Motor neuron (in vitro differentiated cells): ENCODE measurements around the gene CFAP92. TPM values are rescaled to one million over a fixed set of nuclear protein-coding genes. Genes with fewer than 3 reads are reported as not detected.

Experiments used
- ATAC-seq, 8 experiments: fragments of 200-7000 bp; cut with Tn5 transposase; replicated peaks in 6 of 8; 2 replicates each; pipeline ENCODE4 v1.8.0; 2021; ENCODE audit warnings: mild to moderate bottlenecking in 8 of 8, moderate library complexity in 8 of 8
- H3K27ac ChIP-seq, 2 donors: fragments of 250-450 bp; sonication (Bioruptor Pico); 2 replicates each; pipeline ENCODE4 v1.9.0; 2021; ENCODE audit warnings: antibody characterized with exemption in 2 of 2, mild to moderate bottlenecking in 2 of 2, moderate library complexity in 1 of 2
- H3K4me1 ChIP-seq, 2 donors: fragments of 250-450 bp; sonication (Bioruptor Pico); replicated peaks in 1 of 2; 2 replicates each; pipeline ENCODE4 v1.6.1; 2021; ENCODE audit warnings: antibody characterized with exemption in 2 of 2, mild to moderate bottlenecking in 2 of 2, moderate library complexity in 1 of 2
- H3K4me3 ChIP-seq, 5 donors: fragments of 250-450 bp; sonication (Bioruptor Pico); 2 replicates each; pipeline ENCODE4 v1.9.0; 2021; ENCODE audit warnings: antibody characterized with exemption in 5 of 5, mild to moderate bottlenecking in 5 of 5, moderate library complexity in 4 of 5
- WGBS, 10 experiments: fragments of 450-650 bp; shearing (Covaris generic); methylation state at CpG; one replicate each; pipeline ENCODE4 v1.0.0; 2022; 5-methylcytosine and 5-hydroxymethylcytosine counted together
- in situ Hi-C, 9 experiments: fragments of 400-800 bp; cut with MboI; loops; one replicate each; pipeline ENCODE4 v1.15.0; 2021; ENCODE audit warnings: low sequenced_read_pairs in 9 of 9, low pct_unique_long_range_greater_than_20kb in 2 of 9; ENCODE audit not compliant: unreplicated experiment in 9 of 9
- total RNA-seq, 8 experiments: library from RNA; unstranded; fragments of 300-600 nt; gene quantifications; 2 replicates each; pipeline versions ENCODE4 v1.2.3 to v1.2.4, GENCODE V29; 2022

The CFAP92 gene
- total RNA-seq, 8 experiments from 2014 or later, result 0.46 to 9.0 (median 1.4) TPM

DNA sequence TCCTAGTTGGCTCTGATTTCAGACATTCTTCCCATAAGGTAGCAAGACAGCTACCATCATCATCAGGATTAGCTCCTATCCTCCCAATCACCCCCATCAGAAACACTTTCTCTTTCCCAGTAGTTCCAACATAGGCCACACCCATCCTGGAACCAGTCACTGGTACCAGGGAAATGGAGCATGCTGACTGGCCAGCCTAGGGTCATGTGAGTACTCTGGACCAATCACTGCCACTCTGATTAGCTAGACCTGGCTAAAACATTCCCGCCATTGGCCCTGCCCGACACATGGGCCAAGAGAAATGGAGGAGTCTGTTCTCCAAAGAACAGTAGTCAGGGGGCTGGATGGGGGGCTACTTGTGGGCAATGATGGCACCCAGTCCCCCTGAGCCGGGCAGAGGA lies 19.6 kb upstream of the CFAP92 start:
- peak in 2 of 8 experiments; percentile 8 to 37 for ATAC-seq
- Histone ChIP-seq H3K4me3 (no peak overlapping the region), H3K27ac (no peak overlapping the region), H3K4me1 (peaks cover 2 to 20% of the 10 kb centered on the region in 2 donors)
- in situ Hi-C loops, result no loop called here
- WGBS, 10 experiments, result 40 to 82% (median 80%) methylated on average over 1 to 2 of the region's 3 CpGs; no CpG with 5 or more reads in 7 of the 10 experiments

DNA sequence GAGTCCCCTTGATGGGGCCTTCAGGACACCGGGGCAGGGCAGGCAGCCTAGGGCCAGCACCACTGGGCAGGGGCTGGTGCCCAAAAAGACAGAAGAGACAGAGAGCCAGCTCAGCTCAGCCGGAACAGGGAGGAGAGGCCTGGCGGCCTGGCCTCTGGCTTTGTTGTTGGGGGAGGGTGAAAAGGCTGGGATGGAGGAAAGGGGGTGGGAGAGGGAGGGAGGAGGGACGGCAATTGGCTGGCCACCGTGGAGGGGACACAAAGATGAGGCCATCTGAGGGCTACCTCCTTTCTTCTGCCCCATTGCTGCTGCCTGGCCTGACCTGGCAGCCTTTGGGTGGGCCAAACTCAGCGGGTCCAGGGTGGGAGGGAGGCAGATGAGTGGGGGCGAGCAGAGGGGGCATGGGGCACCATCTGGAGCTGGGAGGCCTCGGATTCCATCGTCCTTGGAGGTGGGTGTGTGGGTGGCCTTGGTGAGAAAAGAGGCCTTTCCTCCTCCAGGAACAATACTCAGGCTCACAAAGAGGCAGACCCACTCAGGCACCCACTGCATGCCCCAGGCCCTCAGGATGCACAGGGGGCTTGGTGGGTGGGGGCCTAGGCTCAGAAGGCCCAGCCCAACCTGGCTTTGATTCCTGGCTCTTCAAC lies 16.6 kb upstream of the CFAP92 start:
- Histone ChIP-seq H3K27ac (peak overlapping the region in 1 of 2 donors; percentile 40), H3K4me3 (no peak overlapping the region), H3K4me1 (peaks cover 0 to 12% of the 10 kb centered on the region in 2 donors)
- in situ Hi-C loops, result no loop called here
- 57% methylated on average over 1 of the region's 9 CpGs; no CpG with 5 or more reads in 9 of the 10 experiments for WGBS, 10 experiments
- peak in 5 of 8 experiments; percentile 24 to 63 (median 38) for ATAC-seq

- H3K4me1 ChIP-seq, result peaks cover 0 to 11% of the 10 kb centered on the region in 2 donors
- H3K4me3 ChIP-seq, result no peak overlapping the region
- H3K27ac ChIP-seq, result no peak overlapping the region
- 63 to 100% (median 89%) methylated on average over 1 to 2 of the region's 2 CpGs; no CpG with 5 or more reads in 4 of the 10 experiments for WGBS, 10 experiments
- no peak for ATAC-seq
- in situ Hi-C loops, result no loop called here
Observed at GRCh38 chr3:129009266-129009665, 15.4 kb upstream of the CFAP92 start.

DNA sequence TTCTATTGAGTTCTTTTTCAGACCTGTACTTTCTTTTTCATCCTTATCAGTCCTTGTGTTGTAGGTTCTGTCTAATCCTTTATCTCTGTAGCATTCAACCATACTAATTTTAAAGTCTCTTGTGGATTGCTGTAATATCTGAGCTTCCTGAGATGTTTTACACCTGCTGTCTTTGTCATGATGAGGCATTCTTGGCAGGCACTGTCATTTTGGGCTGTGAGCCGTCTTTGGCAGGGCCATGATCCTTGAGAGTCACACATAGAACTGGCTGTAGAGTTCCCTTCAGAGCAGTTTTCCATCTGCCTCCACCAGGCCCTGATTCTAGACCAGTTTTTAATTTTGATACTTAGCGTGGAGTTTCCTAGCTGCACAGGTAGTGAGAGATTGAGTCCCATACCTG lies 13.9 kb upstream of the CFAP92 start:
- ATAC-seq, result no peak
- in situ Hi-C loops, result no loop called here
- Histone ChIP-seq H3K4me1 (peaks cover 0 to 13% of the 10 kb centered on the region in 2 donors), H3K27ac (no peak overlapping the region), H3K4me3 (no peak overlapping the region)
- 14 to 75% (median 60%) methylated on average over 1 to 2 of the region's 2 CpGs; no CpG with 5 or more reads in 3 of the 10 experiments for WGBS, 10 experiments

DNA sequence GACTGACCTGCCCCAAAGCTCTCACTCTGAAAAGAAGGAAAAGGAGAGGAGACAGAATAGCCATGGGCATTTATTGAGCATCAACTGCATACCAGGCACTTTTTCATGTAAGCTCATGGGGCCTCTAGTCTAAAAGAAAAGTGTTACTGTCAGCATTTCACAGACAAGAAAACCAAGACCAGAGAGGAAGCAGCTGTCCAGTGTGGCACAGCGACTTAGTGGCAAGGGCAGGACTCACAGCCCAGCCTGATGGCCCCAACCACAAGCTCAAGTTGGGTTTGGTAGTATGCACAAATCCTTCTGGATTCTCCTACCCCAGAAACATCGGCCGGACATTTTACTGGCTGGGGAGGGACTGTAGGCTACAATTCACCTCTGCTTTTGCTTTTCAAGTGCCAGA lies 13.0 kb upstream of the CFAP92 start:
- ATAC-seq, result no peak
- H3K27ac ChIP-seq, result no peak overlapping the region
- in situ Hi-C loops, result no loop called here
- H3K4me1 ChIP-seq, result peaks cover 0 to 13% of the 10 kb centered on the region in 2 donors
- 43 to 97% (median 70%) methylated on average over 1 to 3 of the region's 3 CpGs; no CpG with 5 or more reads in 6 of the 10 experiments for WGBS, 10 experiments
- H3K4me3 ChIP-seq, result no peak overlapping the region

DNA sequence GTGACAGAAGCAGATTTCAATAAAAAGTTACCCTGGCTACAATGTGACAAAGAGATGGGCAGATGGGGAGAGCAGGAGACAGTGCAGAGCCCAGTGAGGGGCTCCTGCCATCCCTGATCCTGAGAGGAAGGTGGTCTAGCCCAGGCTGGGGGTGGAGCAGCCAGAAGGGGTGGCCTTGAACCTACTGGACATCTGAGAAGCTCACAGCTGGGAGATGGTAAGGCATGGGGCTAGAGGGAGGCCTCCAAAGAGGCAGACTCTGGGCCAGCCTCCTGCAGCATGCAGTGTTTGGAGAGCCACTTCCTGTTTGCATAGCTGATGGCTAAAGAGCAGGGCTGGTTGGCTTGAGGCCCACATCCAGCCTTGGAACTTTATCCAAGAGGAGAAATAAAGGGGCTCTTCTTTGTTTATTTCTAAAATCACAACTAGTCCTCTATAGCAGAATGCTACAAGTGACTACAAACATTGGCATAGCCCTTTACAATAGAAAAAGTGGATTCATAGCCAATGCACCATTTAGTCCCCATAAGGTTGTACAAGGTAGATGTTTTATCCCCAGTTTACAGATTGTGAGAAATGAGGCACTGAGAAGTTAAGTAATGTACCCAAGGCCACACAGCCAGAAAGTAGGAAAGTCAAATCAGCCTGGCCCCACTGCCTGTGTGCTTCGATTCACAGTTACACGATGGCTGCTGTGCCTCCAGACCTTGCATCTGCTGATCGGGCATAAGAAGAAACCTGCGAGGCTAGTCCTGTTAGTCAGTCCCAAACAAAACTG lies 11.8 kb upstream of the CFAP92 start:
- ATAC-seq, result peak in 1 of 8 experiments; percentile 2
- H3K27ac ChIP-seq, result no peak overlapping the region
- H3K4me3 ChIP-seq, result no peak overlapping the region
- peaks cover 2 to 14% of the 10 kb centered on the region in 2 donors for H3K4me1 ChIP-seq
- in situ Hi-C loops, result no loop called here
- WGBS, 10 experiments, result 63 to 100% (median 90%) methylated on average over 1 to 3 of the region's 4 CpGs; no CpG with 5 or more reads in 3 of the 10 experiments

- WGBS, 10 experiments, result 0 to 82% (median 77%) methylated on average over 1 to 3 of the region's 6 CpGs; no CpG with 5 or more reads in 4 of the 10 experiments
- Histone ChIP-seq H3K27ac (no peak overlapping the region), H3K4me3 (no peak overlapping the region), H3K4me1 (peaks cover 2 to 13% of the 10 kb centered on the region in 2 donors)
- in situ Hi-C loops, result no loop called here
- no peak for ATAC-seq
Observed at GRCh38 chr3:129004639-129005295, 10.9 kb upstream of the CFAP92 start.

GRCh38 chr3:129003578-129004112 lies 9.8 kb upstream of the CFAP92 start:
- no peak overlapping the region for H3K27ac ChIP-seq
- in situ Hi-C loops, result no loop called here
- peaks cover 9 to 24% of the 10 kb centered on the region in 2 donors for H3K4me1 ChIP-seq
- WGBS, 10 experiments, result 3 to 9% (median 6%) methylated on average over 7 to 36 of the region's 55 CpGs; no CpG with 5 or more reads in 7 of the 10 experiments
- peak overlapping the region in 1 of 5 donors; percentile 5 for H3K4me3 ChIP-seq
- peak in 5 of 8 experiments; percentile 15 to 64 (median 63) for ATAC-seq

GRCh38 chr3:129002573-129003569 lies 9.0 kb upstream of the CFAP92 start:
- in situ Hi-C loops, result no loop called here
- no peak overlapping the region for H3K27ac ChIP-seq
- H3K4me3 ChIP-seq, result peak overlapping the region in 3 of 5 donors; percentile 35 to 43 (median 35)
- H3K4me1 ChIP-seq, result peaks cover 13 to 30% of the 10 kb centered on the region in 2 donors
- ATAC-seq, result no peak
- WGBS, 10 experiments, result 7 to 82% (median 45%) methylated on average over 1 to 23 of the region's 28 CpGs; no CpG with 5 or more reads in 1 of the 10 experiments

DNA sequence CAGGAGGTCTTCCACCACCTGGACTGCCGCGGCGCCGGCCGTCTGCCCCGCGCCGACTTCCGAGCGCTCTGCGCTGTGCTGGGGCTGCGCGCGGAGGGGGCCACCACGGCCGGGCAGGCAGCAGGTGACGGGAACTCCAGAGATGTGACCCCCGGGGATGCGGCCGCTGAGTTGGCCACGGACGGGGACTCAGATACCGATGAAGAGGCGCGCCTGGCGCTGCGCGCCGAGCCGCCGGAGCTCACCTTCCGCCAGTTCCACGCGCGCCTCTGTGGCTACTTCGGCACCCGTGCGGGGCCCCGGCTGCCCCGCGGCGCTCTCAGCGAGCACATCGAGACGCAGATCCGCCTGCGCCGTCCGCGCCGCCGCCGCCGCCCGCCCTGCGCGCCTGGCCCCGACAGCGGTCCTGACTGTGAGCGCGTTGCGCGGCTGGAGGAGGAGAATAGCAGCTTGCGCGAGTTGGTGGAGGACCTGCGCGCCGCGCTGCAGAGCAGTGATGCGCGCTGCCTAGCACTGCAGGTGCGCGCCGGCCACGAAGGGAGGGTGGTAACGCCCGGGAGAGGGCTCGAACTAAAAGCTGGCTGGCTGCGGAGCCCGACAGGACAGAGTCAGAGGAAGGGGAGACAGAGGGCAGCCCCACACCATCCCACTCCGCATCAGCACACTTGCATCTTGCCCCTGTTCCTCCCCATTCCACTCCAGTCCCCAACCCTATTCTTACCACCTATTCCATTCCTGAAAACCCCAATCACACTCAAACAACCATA lies 8.1 kb upstream of the CFAP92 start:
- H3K4me3 ChIP-seq, result peak overlapping the region; percentile 28 to 43 (median 35)
- H3K27ac ChIP-seq, result no peak overlapping the region
- peak; percentile 5 to 55 (median 45) for ATAC-seq
- in situ Hi-C loops, result no loop called here
- peaks cover 13 to 30% of the 10 kb centered on the region in 2 donors for H3K4me1 ChIP-seq
- WGBS, 10 experiments, result 0 to 6% (median 1%) methylated on average over 1 to 18 of the region's 81 CpGs; no CpG with 5 or more reads in 6 of the 10 experiments

GRCh38 chr3:129001101-129001805 lies 7.4 kb upstream of the CFAP92 start, which contains the start of gene EFCC1:
Gene EFCC1, plus strand, starts transcription at chr3:129001304. Its CDS starts 325 bp downstream, at chr3:129001629.
- Histone ChIP-seq H3K4me3 (peak within 1 kb of the TSS; percentile 28 to 43 (median 35)), H3K4me1 (peaks cover 13 to 30% of the 10 kb centered on the region in 2 donors), H3K27ac (no peak within 1 kb of the TSS)
- in situ Hi-C loops, result no loop called here
- 0 to 12% (median 6%) methylated on average over 5 to 15 of the region's 74 CpGs; no CpG with 5 or more reads in 6 of the 10 experiments for WGBS, 10 experiments
- ATAC-seq, result peak; percentile 55 to 87 (median 66)
